Vagina (tissue), 2 donors: Measurements from ENCODE around the gene RPTOR. TPM values are rescaled to one million over a fixed set of nuclear protein-coding genes. Genes with fewer than 3 reads are reported as not detected.

Source experiments
- DNase-seq, 2 donors: peaks; one replicate each; pipeline ENCODE4 v3.0.0-alpha.2; 2017; ENCODE audit errors: extremely low spot score in 2 of 2
- H3K27ac ChIP-seq: fragments of 200-600 bp; sonication (generic); one replicate; pipeline ENCODE4 v1.5.1; 2019
- H3K27me3 ChIP-seq: fragments of 200-600 bp; sonication (generic); one replicate; pipeline ENCODE4 v1.5.1; 2019
- H3K36me3 ChIP-seq, 2 donors: fragments of 200-600 bp; sonication (generic); one replicate each; pipeline ENCODE4 v1.5.1; 2017 to 2019
- H3K4me1 ChIP-seq: fragments of 200-600 bp; sonication (generic); one replicate; pipeline ENCODE4 v1.5.1; 2019
- H3K4me3 ChIP-seq, 2 donors: fragments of 200-600 bp; sonication (generic); 1 replicate in 1 of 2; 2 replicates in 1 of 2; pipeline ENCODE4 v1.5.1; 2016 to 2019
- H3K9me3 ChIP-seq: fragments of 200-600 bp; sonication (generic); one replicate; pipeline ENCODE4 v1.5.1; 2019
- CTCF ChIP-seq, 3 experiments: fragments of 450-650 bp in 2 of 3; fragments of 200-600 bp in 1 of 3; sonication (generic) in 1 of 3; IDR thresholded peaks; one replicate each; pipeline ENCODE4 v1.5.1; 2017 to 2019; ENCODE audit warnings: antibody characterized with exemption in 3 of 3, mild to moderate bottlenecking in 2 of 3, moderate library complexity in 2 of 3
- POLR2A ChIP-seq, 2 donors: fragments of 450-650 bp; IDR thresholded peaks; one replicate each; pipeline ENCODE4 v1.6.1; 2017; ENCODE audit warnings: antibody characterized with exemption in 2 of 2, mild to moderate bottlenecking in 2 of 2, moderate library complexity in 2 of 2
- POLR2AphosphoS5 ChIP-seq, 2 donors: sonication (generic); formaldehyde crosslinking; IDR thresholded peaks; one replicate each; pipeline ENCODE4 v1.9.0; 2017; ENCODE audit warnings: antibody characterized with exemption in 2 of 2, mild to moderate bottlenecking in 2 of 2, low read depth in 1 of 2; ENCODE audit not compliant: insufficient read depth in 1 of 2
- intact Hi-C: fragments of 100-400 bp; cut with DNase I; formaldehyde crosslinking; loops from one replicate; pipeline ENCODE4 v1.15.1; 2023
- total RNA-seq: library from RNA; depleted of rRNA; stranded (reverse); fragments of >200 nt; gene quantifications from one replicate; pipeline ENCODE4 v1.2.3, GENCODE V29; 2016

The RPTOR gene
- total RNA-seq, 1 donor from 2014 or later, result 38.3 TPM

DNA sequence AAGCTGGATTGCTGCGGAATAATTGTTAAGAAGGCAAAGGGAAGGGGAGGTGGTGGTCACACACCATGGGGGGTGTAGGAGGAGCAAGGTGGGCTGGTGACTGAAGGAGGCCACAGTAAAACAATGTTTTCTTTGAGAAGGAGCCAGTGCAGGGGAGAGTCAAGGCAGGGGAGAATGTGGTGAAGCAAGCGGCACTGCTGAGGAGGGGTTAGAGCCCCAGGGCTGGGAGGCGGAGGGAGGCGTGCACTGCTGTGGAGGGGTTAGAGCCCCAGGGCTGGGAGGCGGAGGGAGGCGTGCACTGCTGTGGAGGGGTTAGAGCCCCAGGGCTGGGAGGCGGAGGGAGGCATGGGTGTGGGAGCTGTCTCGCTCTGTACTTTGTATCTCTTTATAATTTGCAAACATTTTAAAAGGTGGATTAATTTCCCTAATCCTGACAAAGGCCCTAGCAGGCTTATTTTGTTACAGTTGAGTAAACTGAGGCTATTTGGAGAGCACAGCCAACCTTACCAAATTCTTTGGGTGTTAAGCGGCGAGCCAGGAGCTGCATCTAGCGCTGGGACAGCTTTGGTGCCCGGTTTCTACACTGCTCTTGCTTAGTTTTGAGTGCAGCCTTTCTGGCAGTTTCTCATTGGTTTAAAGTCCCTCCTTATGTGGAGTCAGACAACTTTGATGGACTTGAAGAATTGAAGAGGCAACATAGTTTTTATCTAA, 20.9 kb downstream of the RPTOR start:
- no peak for DNase-seq
- no peak for TF ChIP-seq POLR2A (IDR thresholded peaks at IDR 0.05)
- no peak overlapping the region for H3K27ac ChIP-seq

GRCh38 chr17:80566054-80566400, 21.4 kb downstream of the RPTOR start:
- intact Hi-C loops, result no loop called here

More for the DNA sequence above, 20.9 kb downstream of the RPTOR start:
- Histone ChIP-seq H3K4me3 (no peak overlapping the region), H3K9me3 (no peaks in the 10 kb centered on the region), H3K27me3 (no peaks in the 10 kb centered on the region), H3K36me3 (no peaks in the 10 kb centered on the region), H3K4me1 (peaks cover 6% of the 10 kb centered on the region)
- intact Hi-C loops, result no loop called here

DNA sequence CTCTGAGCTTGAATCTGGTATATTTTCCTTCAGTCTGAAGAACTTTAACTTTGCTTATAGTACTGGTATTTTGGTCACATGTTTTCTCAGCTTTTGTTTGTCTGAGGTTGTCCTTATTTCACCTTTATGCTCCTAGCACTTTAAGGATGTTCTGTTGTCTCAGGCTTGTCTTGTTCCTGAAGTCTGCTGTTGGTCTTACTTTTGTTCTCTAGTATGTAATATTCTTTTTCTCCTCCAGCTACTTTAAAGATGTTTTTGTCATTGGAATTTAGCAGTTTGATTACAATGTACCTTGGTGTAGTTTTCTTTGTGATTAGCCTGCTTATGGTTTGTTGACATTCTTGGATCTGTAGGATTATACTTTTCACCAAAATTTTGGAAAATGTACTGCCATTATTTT, 23.6 kb downstream of the RPTOR start:
- no peak overlapping the region for H3K27ac ChIP-seq
- H3K4me3 ChIP-seq, result no peak overlapping the region
- H3K4me1 ChIP-seq, result peaks cover 6% of the 10 kb centered on the region
- DNase-seq, result no peak
- intact Hi-C loops, result no loop called here
- no peaks in the 10 kb centered on the region for H3K27me3 ChIP-seq
- H3K9me3 ChIP-seq, result no peaks in the 10 kb centered on the region
- H3K36me3 ChIP-seq, result no peaks in the 10 kb centered on the region
- TF ChIP-seq CTCF (IDR thresholded peaks at IDR 0.05), result no peak
- TF ChIP-seq POLR2AphosphoS5 (IDR thresholded peaks at IDR 0.05; ENCODE audit: insufficient read depth in 1 of 2, low read depth in 1 of 2), result no peak
- TF ChIP-seq POLR2A (IDR thresholded peaks at IDR 0.05), result no peak

More at GRCh38 chr17:80566054-80566400, 21.4 kb downstream of the RPTOR start:
- Histone ChIP-seq H3K27me3 (no peaks in the 10 kb centered on the region), H3K4me1 (peaks cover 6% of the 10 kb centered on the region), H3K36me3 (no peaks in the 10 kb centered on the region), H3K27ac (no peak overlapping the region), H3K9me3 (no peaks in the 10 kb centered on the region), H3K4me3 (no peak overlapping the region)
- TF ChIP-seq POLR2A (IDR thresholded peaks at IDR 0.05) (no peak), POLR2AphosphoS5 (IDR thresholded peaks at IDR 0.05; ENCODE audit: insufficient read depth in 1 of 2, low read depth in 1 of 2) (no peak), CTCF (IDR thresholded peaks at IDR 0.05) (no peak)
- DNase-seq, result no peak

- Histone ChIP-seq H3K27me3 (no peaks in the 10 kb centered on the region), H3K36me3 (no peaks in the 10 kb centered on the region), H3K27ac (no peak overlapping the region), H3K4me3 (no peak overlapping the region), H3K9me3 (no peaks in the 10 kb centered on the region), H3K4me1 (peaks cover 6% of the 10 kb centered on the region)
- TF ChIP-seq CTCF (IDR thresholded peaks at IDR 0.05) (no peak), POLR2AphosphoS5 (IDR thresholded peaks at IDR 0.05; ENCODE audit: insufficient read depth in 1 of 2, low read depth in 1 of 2) (no peak)
- no peak for DNase-seq
- intact Hi-C loops, result no loop called here
Observed at GRCh38 chr17:80569924-80570323, 25.3 kb downstream of the RPTOR start.

GRCh38 chr17:80573701-80574100, 29.1 kb downstream of the RPTOR start:
- no peak for TF ChIP-seq POLR2AphosphoS5 (IDR thresholded peaks at IDR 0.05; ENCODE audit: insufficient read depth in 1 of 2, low read depth in 1 of 2)
- no peak for TF ChIP-seq POLR2A (IDR thresholded peaks at IDR 0.05)
- no peak for TF ChIP-seq CTCF (IDR thresholded peaks at IDR 0.05)
- intact Hi-C loops, result no loop called here
- H3K27me3 ChIP-seq, result no peaks in the 10 kb centered on the region
- no peak overlapping the region for H3K4me3 ChIP-seq
- H3K4me1 ChIP-seq, result no peaks in the 10 kb centered on the region
- H3K36me3 ChIP-seq, result no peaks in the 10 kb centered on the region
- H3K27ac ChIP-seq, result no peak overlapping the region
- DNase-seq, result no peak
- no peaks in the 10 kb centered on the region for H3K9me3 ChIP-seq
